SK-N-SH treated with all-trans-retinoic acid at 6 μM for 48 hours (cell line): ENCODE data around the gene CORO2A.

ENCODE experiments used
- ARNTL ChIP-seq: fragments of 450-650 bp; formaldehyde crosslinking; IDR thresholded peaks from 2 replicates; pipeline ENCODE4 v1.5.0; 2020; ENCODE audit warnings: low read depth, mild to moderate bottlenecking, moderate library complexity, borderline replicate concordance
- BACH2 ChIP-seq: fragments of 250-450 bp; sonication (Bioruptor Pico); IDR thresholded peaks from 2 replicates; pipeline ENCODE4 v1.9.0; 2021; ENCODE audit warnings: mild to moderate bottlenecking, borderline replicate concordance
- CREB5 ChIP-seq: fragments of 250-450 bp; sonication (Bioruptor Pico); IDR thresholded peaks from 2 replicates; pipeline ENCODE4 v1.5.1; 2020; ENCODE audit warnings: low read depth, mild to moderate bottlenecking, moderate library complexity
- CSRNP3 ChIP-seq: fragments of 250-450 bp; sonication (Bioruptor Pico); IDR thresholded peaks from 2 replicates; pipeline ENCODE4 v1.5.1; 2021; ENCODE audit warnings: mild to moderate bottlenecking, moderate library complexity
- POU6F1 ChIP-seq: fragments of 250-450 bp; sonication (Bioruptor Pico); IDR thresholded peaks from 2 replicates; pipeline ENCODE4 v1.8.0; 2021; ENCODE audit warnings: low read depth, mild to moderate bottlenecking, moderate library complexity, borderline replicate concordance
- PPARA ChIP-seq: fragments of 250-450 bp; sonication (Bioruptor Pico); IDR thresholded peaks from 2 replicates; pipeline ENCODE4 v1.5.0; 2020; ENCODE audit warnings: mild to moderate bottlenecking, borderline replicate concordance
- TSHZ2 ChIP-seq: fragments of 250-450 bp; sonication (Bioruptor Pico); IDR thresholded peaks from 2 replicates; pipeline ENCODE4 v1.5.0; 2020; ENCODE audit warnings: mild to moderate bottlenecking, moderate library complexity
- ZC3H10 ChIP-seq: fragments of 250-450 bp; sonication (Bioruptor Pico); IDR thresholded peaks from 2 replicates; pipeline ENCODE4 v1.5.1; 2021; ENCODE audit warnings: mild to moderate bottlenecking, moderate library complexity
- ZFP3 ChIP-seq: fragments of 250-450 bp; sonication (Bioruptor Pico); IDR thresholded peaks from 2 replicates; pipeline ENCODE4 v1.5.0; 2020; ENCODE audit warnings: mild to moderate bottlenecking, moderate library complexity
- ZFP30 ChIP-seq: fragments of 450-650 bp; formaldehyde crosslinking; IDR thresholded peaks from 2 replicates; pipeline ENCODE4 v1.5.0; 2022; ENCODE audit warnings: mild to moderate bottlenecking, moderate library complexity
- ZNF565 ChIP-seq: fragments of 450-650 bp; formaldehyde crosslinking; conservative IDR thresholded peaks from 2 replicates; pipeline ENCODE4 v1.5.0; 2020; ENCODE audit warnings: low read depth, mild to moderate bottlenecking, moderate library complexity
- TF ChIP-seq, protein P1 (sequence below): fragments of 250-450 bp; sonication (Bioruptor Pico); IDR thresholded peaks from 2 replicates; pipeline ENCODE4 v1.8.0; 2020; ENCODE audit warnings: mild to moderate bottlenecking, moderate library complexity, borderline replicate concordance

- TF ChIP-seq ARNTL (CRISPR knock-in tag) (no peak), CREB5 (CRISPR knock-in tag) (no peak), ZNF565 (CRISPR knock-in tag) (no peak), TSHZ2 (CRISPR knock-in tag) (no peak), PPARA (CRISPR knock-in tag) (no peak), ZC3H10 (CRISPR knock-in tag) (no peak), CSRNP3 (CRISPR knock-in tag) (no peak), POU6F1 (no peak), BACH2 (CRISPR knock-in tag) (no peak), ZFP3 (CRISPR knock-in tag) (no peak), ZFP30 (CRISPR knock-in tag) (no peak)
- TF ChIP-seq, protein P1, sequence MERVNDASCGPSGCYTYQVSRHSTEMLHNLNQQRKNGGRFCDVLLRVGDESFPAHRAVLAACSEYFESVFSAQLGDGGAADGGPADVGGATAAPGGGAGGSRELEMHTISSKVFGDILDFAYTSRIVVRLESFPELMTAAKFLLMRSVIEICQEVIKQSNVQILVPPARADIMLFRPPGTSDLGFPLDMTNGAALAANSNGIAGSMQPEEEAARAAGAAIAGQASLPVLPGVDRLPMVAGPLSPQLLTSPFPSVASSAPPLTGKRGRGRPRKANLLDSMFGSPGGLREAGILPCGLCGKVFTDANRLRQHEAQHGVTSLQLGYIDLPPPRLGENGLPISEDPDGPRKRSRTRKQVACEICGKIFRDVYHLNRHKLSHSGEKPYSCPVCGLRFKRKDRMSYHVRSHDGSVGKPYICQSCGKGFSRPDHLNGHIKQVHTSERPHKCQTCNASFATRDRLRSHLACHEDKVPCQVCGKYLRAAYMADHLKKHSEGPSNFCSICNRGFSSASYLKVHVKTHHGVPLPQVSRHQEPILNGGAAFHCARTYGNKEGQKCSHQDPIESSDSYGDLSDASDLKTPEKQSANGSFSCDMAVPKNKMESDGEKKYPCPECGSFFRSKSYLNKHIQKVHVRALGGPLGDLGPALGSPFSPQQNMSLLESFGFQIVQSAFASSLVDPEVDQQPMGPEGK (CRISPR knock-in tag) = no peak
These were observed 97.0 kb downstream of the CORO2A start for GRCh38 chr9:98095401-98095800.
